ENCODE results near the gene THPO.

Gene THPO

DNA sequence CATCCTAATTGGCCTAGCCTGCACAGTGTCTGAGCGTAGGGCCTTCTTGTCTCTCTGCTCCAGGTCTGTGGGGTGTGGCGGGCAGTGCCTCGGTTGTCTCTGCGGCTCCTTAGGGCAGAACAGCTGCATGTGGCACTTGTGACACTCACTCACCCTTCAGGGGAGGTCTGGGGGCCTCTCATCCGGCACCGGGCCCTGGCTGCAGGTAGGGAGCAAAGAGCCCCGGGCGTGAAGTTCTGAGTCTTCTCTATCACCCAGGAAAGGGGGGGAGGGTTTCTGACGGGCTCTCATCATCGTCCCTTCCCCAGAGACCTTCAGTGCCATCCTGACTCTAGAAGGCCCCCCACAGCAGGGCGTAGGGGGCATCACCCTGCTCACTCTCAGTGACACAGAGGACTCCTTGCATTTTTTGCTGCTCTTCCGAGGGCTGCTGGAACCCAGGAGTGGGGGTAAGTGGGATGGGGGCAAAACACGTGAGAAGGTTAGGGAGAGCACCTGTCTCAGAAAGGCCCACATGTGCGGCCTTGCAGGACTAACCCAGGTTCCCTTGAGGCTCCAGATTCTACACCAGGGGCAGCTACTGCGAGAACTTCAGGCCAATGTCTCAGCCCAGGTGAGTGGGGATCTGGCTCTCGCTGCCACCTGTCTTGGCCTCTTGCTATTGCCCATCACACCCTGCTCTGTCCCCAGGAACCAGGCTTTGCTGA, 4.5 kb upstream of the THPO start:
- Histone ChIP-seq H3K27me3 (ENCODE audit: insufficient read depth, low read length, poor library complexity) (peaks cover 8% of the 10 kb centered on the region), H4K8ac (ENCODE audit: low read depth, low read length) (no peak overlapping the region), H3K56ac (ENCODE audit: low read length) (no peak overlapping the region), H4K5ac (ENCODE audit: low read length) (no peak overlapping the region), H2BK5ac (ENCODE audit: low read length) (no peak overlapping the region), H2AK5ac (ENCODE audit: low read length) (no peak overlapping the region), H3K4me1 (ENCODE audit: control insufficient read depth, low read depth, low read length) (peaks cover 7% of the 10 kb centered on the region), H2BK15ac (replicated peaks; ENCODE audit: low read depth) (no peak overlapping the region), H3K36me3 (ENCODE audit: control insufficient read depth, insufficient read depth, low read length) (no peaks in the 10 kb centered on the region), H3K27ac (ENCODE audit: low read depth, low read length) (no peak overlapping the region), H3K79me1 (ENCODE audit: low read length) (no peaks in the 10 kb centered on the region), H3K18ac (ENCODE audit: low read length) (no peak overlapping the region), H3K9ac (ENCODE audit: low read length) (no peak overlapping the region), H3K4me2 (ENCODE audit: low read length) (no peak overlapping the region), H3K4me3 (ENCODE audit: low read length) (no peak overlapping the region), H3K79me2 (ENCODE audit: control insufficient read depth, insufficient read depth, low read length) (no peaks in the 10 kb centered on the region), H3K23ac (ENCODE audit: low read length) (no peak overlapping the region), H3K4ac (ENCODE audit: low read depth, low read length) (no peak overlapping the region), H2BK120ac (ENCODE audit: low read depth, low read length) (no peak overlapping the region)
- DNase-seq: no peak
- WGBS (ENCODE audit: extremely low coverage, insufficient coverage, low lambda C conversion rate): no CpG with 5 or more reads among the region's 16 CpGs

DNA sequence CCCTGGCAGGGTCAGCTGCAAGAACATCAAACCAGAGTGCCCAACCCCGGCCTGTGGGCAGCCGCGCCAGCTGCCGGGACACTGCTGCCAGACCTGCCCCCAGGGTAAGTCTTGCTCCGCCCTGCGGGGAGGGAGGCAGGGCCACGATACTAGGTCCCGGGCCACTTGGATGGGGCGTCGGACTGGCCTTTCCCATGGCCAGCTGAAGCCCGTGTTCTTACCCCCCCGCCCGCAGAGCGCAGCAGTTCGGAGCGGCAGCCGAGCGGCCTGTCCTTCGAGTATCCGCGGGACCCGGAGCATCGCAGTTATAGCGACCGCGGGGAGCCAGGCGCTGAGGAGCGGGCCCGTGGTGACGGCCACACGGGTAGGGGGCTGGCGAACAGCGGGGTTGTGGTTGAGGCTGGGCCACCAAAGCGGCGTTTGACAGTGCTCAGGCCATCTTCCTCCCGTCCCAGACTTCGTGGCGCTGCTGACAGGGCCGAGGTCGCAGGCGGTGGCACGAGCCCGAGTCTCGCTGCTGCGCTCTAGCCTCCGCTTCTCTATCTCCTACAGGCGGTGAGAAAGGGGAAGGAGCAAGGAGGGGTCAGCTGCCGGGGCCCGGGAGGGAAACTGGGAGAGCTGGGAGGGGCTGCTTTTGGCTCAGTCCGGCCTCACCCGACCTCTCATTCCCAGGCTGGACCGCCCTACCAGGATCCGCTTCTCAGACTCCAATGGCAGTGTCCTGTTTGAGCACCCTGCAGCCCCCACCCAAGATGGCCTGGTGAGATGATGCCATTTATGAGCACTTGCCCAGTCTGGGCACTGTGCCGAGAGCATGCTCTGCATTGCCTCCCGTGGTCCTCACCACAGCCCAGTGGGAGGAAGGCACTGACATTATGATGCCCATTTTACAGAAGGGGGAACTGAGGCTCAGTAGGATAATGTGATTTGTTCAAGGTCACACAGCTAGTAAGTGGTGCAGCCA, 3.5 kb upstream of the THPO start:
- Histone ChIP-seq H3K79me2 (ENCODE audit: control insufficient read depth, insufficient read depth, low read length) (no peaks in the 10 kb centered on the region), H4K8ac (ENCODE audit: low read depth, low read length) (no peak overlapping the region), H2BK15ac (replicated peaks; ENCODE audit: low read depth) (no peak overlapping the region), H3K4ac (ENCODE audit: low read depth, low read length) (no peak overlapping the region), H3K27me3 (ENCODE audit: insufficient read depth, low read length, poor library complexity) (peaks cover 8% of the 10 kb centered on the region), H3K56ac (ENCODE audit: low read length) (peak overlapping the region; percentile 49), H3K79me1 (ENCODE audit: low read length) (no peaks in the 10 kb centered on the region), H4K5ac (ENCODE audit: low read length) (no peak overlapping the region), H2BK120ac (ENCODE audit: low read depth, low read length) (no peak overlapping the region), H3K4me1 (ENCODE audit: control insufficient read depth, low read depth, low read length) (peaks cover 7% of the 10 kb centered on the region), H3K4me3 (ENCODE audit: low read length) (no peak overlapping the region), H3K23ac (ENCODE audit: low read length) (peak overlapping the region; percentile 66), H2BK5ac (ENCODE audit: low read length) (no peak overlapping the region), H3K9ac (ENCODE audit: low read length) (peak overlapping the region; percentile 34), H3K4me2 (ENCODE audit: low read length) (peak overlapping the region; percentile 92), H3K27ac (ENCODE audit: low read depth, low read length) (no peak overlapping the region), H3K36me3 (ENCODE audit: control insufficient read depth, insufficient read depth, low read length) (no peaks in the 10 kb centered on the region), H3K18ac (ENCODE audit: low read length) (no peak overlapping the region), H2AK5ac (ENCODE audit: low read length) (no peak overlapping the region)
- DNase-seq: peak; percentile 80
- WGBS (ENCODE audit: extremely low coverage, insufficient coverage, low lambda C conversion rate): no CpG with 5 or more reads among the region's 55 CpGs

- H2BK15ac ChIP-seq (replicated peaks; ENCODE audit: low read depth): no peak overlapping the region
- no peak overlapping the region for H2BK5ac ChIP-seq (ENCODE audit: low read length)
- no peaks in the 10 kb centered on the region for H3K36me3 ChIP-seq (ENCODE audit: control insufficient read depth, insufficient read depth, low read length)
- H3K4me1 ChIP-seq (ENCODE audit: control insufficient read depth, low read depth, low read length): peaks cover 7% of the 10 kb centered on the region
- H3K4me2 ChIP-seq (ENCODE audit: low read length): peak overlapping the region; percentile 92
- no peak overlapping the region for H2AK5ac ChIP-seq (ENCODE audit: low read length)
- H3K23ac ChIP-seq (ENCODE audit: low read length): no peak overlapping the region
- H3K27ac ChIP-seq (ENCODE audit: low read depth, low read length): no peak overlapping the region
- H3K79me2 ChIP-seq (ENCODE audit: control insufficient read depth, insufficient read depth, low read length): no peaks in the 10 kb centered on the region
- H4K8ac ChIP-seq (ENCODE audit: low read depth, low read length): no peak overlapping the region
- H3K56ac ChIP-seq (ENCODE audit: low read length): peak overlapping the region; percentile 60
- H4K5ac ChIP-seq (ENCODE audit: low read length): no peak overlapping the region
- peak overlapping the region; percentile 30 for H3K4me3 ChIP-seq (ENCODE audit: low read length)
- no peak for DNase-seq
- H3K79me1 ChIP-seq (ENCODE audit: low read length): no peaks in the 10 kb centered on the region
- no peak overlapping the region for H3K18ac ChIP-seq (ENCODE audit: low read length)
- peak overlapping the region; percentile 34 for H3K9ac ChIP-seq (ENCODE audit: low read length)
- peaks cover 8% of the 10 kb centered on the region for H3K27me3 ChIP-seq (ENCODE audit: insufficient read depth, low read length, poor library complexity)
- H2BK120ac ChIP-seq (ENCODE audit: low read depth, low read length): no peak overlapping the region
- no CpG with 5 or more reads among the region's 42 CpGs for WGBS (ENCODE audit: extremely low coverage, insufficient coverage, low lambda C conversion rate)
- no peak overlapping the region for H3K4ac ChIP-seq (ENCODE audit: low read depth, low read length)
Observed at GRCh38 chr3:184380627-184381260, 2.7 kb upstream of the THPO start.

DNA sequence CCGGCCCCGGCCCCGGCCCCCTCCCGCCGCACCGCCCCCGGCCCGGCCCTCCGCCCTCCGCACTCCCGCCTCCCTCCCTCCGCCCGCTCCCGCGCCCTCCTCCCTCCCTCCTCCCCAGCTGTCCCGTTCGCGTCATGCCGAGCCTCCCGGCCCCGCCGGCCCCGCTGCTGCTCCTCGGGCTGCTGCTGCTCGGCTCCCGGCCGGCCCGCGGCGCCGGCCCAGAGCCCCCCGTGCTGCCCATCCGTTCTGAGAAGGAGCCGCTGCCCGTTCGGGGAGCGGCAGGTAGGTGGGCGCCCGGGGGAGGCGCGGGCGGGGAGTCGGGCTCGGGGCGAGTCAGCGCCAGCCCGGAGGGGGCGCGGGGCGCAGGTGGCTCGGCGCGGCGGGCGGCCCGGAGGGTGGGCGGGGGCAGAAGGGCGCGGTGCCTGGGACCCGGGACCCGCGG, 2.2 kb upstream of the THPO start:
- no peak overlapping the region for H4K8ac ChIP-seq (ENCODE audit: low read depth, low read length)
- H2BK15ac ChIP-seq (replicated peaks; ENCODE audit: low read depth): no peak overlapping the region
- no peak overlapping the region for H4K5ac ChIP-seq (ENCODE audit: low read length)
- H3K27ac ChIP-seq (ENCODE audit: low read depth, low read length): no peak overlapping the region
- no CpG with 5 or more reads among the region's 62 CpGs for WGBS (ENCODE audit: extremely low coverage, insufficient coverage, low lambda C conversion rate)
- H3K23ac ChIP-seq (ENCODE audit: low read length): no peak overlapping the region
- peak overlapping the region; percentile 60 for H3K56ac ChIP-seq (ENCODE audit: low read length)
- H2BK120ac ChIP-seq (ENCODE audit: low read depth, low read length): no peak overlapping the region
- no peak overlapping the region for H2BK5ac ChIP-seq (ENCODE audit: low read length)
- peak; percentile 67 for DNase-seq
- no peaks in the 10 kb centered on the region for H3K36me3 ChIP-seq (ENCODE audit: control insufficient read depth, insufficient read depth, low read length)
- H3K4ac ChIP-seq (ENCODE audit: low read depth, low read length): no peak overlapping the region
- H3K18ac ChIP-seq (ENCODE audit: low read length): peak overlapping the region; percentile 89
- H3K4me3 ChIP-seq (ENCODE audit: low read length): peak overlapping the region; percentile 34
- no peaks in the 10 kb centered on the region for H3K79me2 ChIP-seq (ENCODE audit: control insufficient read depth, insufficient read depth, low read length)
- H3K27me3 ChIP-seq (ENCODE audit: insufficient read depth, low read length, poor library complexity): peaks cover 8% of the 10 kb centered on the region
- peak overlapping the region; percentile 34 for H3K9ac ChIP-seq (ENCODE audit: low read length)
- peaks cover 7% of the 10 kb centered on the region for H3K4me1 ChIP-seq (ENCODE audit: control insufficient read depth, low read depth, low read length)
- H3K79me1 ChIP-seq (ENCODE audit: low read length): no peaks in the 10 kb centered on the region
- H3K4me2 ChIP-seq (ENCODE audit: low read length): peak overlapping the region; percentile 92
- no peak overlapping the region for H2AK5ac ChIP-seq (ENCODE audit: low read length)

GRCh38 chr3:184379358-184380184, 1.6 kb upstream of the THPO start, which contains the start of gene CHRD:
TSS of gene CHRD (plus strand) at chr3:184380054. CDS start at chr3:184380319, 265 bp downstream.
- Histone ChIP-seq H3K27me3 (ENCODE audit: insufficient read depth, low read length, poor library complexity) (peaks cover 8% of the 10 kb centered on the region), H3K9ac (ENCODE audit: low read length) (peak within 1 kb of the TSS; percentile 49), H3K4me3 (ENCODE audit: low read length) (peak within 1 kb of the TSS; percentile 34), H3K4me2 (ENCODE audit: low read length) (peak within 1 kb of the TSS; percentile 92), H3K23ac (ENCODE audit: low read length) (no peak within 1 kb of the TSS), H3K4me1 (ENCODE audit: control insufficient read depth, low read depth, low read length) (peaks cover 7% of the 10 kb centered on the region), H3K36me3 (ENCODE audit: control insufficient read depth, insufficient read depth, low read length) (no peaks in the 10 kb centered on the region), H3K4ac (ENCODE audit: low read depth, low read length) (no peak within 1 kb of the TSS), H3K27ac (ENCODE audit: low read depth, low read length) (no peak within 1 kb of the TSS), H2BK5ac (ENCODE audit: low read length) (no peak within 1 kb of the TSS), H3K18ac (ENCODE audit: low read length) (peak within 1 kb of the TSS; percentile 89), H3K56ac (ENCODE audit: low read length) (peak within 1 kb of the TSS; percentile 74), H3K79me1 (ENCODE audit: low read length) (no peaks in the 10 kb centered on the region), H2AK5ac (ENCODE audit: low read length) (peak within 1 kb of the TSS; percentile 43), H2BK120ac (ENCODE audit: low read depth, low read length) (no peak within 1 kb of the TSS), H4K8ac (ENCODE audit: low read depth, low read length) (no peak within 1 kb of the TSS), H3K79me2 (ENCODE audit: control insufficient read depth, insufficient read depth, low read length) (no peaks in the 10 kb centered on the region), H2BK15ac (replicated peaks; ENCODE audit: low read depth) (no peak within 1 kb of the TSS), H4K5ac (ENCODE audit: low read length) (no peak within 1 kb of the TSS)
- WGBS (ENCODE audit: extremely low coverage, insufficient coverage, low lambda C conversion rate): no CpG with 5 or more reads among the region's 71 CpGs
- DNase-seq: peak; percentile 30

Data from mesendoderm (in vitro differentiated cells).